Measurements from ENCODE around the gene DEPDC4. TPM values are rescaled to one million over a fixed set of nuclear protein-coding genes. Genes with fewer than 3 reads are reported as not detected.
A peak's percentile ranks its signal among the peaks of the same experiment; 100 is the strongest.

DEPDC4 gene
- total and polyA plus RNA-seq, 10 of the 15 experiments (the other 5 are each of a cell fraction or from before 2014, with no cell fraction given): 1.5 to 4.7 (median 2.2) TPM

- TF ChIP-seq E4F1 (IDR thresholded peaks at IDR 0.05; ENCODE audit: borderline replicate concordance, partially characterized antibody) (no peak), RAD21 (IDR thresholded peaks at IDR 0.05; ENCODE audit: insufficient read depth, low read depth, low read length) (peak; percentile 23; the same call in 1 of the 2 replicates)
These were observed 37.7 kb downstream of the DEPDC4 start (continued) for GRCh38 chr12:100229036-100229635.

GRCh38 chr12:100225491-100225890 lies 41.4 kb downstream of the DEPDC4 start:
- POLR2A ChIA-PET: no interaction called here
- CTCF ChIA-PET: interaction anchor here (0.8 to 1.8 kb wide), 4 partner anchors 9 to 330 kb away, joined by 3 to 7 read pairs (median 3); no protein-coding TSS in a partner anchor
- no TSS peak for BruUV-seq (replicated peaks)
- TF ChIP-seq CREB1 (IDR thresholded peaks at IDR 0.05; ENCODE audit: low read depth): no peak
- TF ChIP-seq SUPT20H (IDR thresholded peaks at IDR 0.05; ENCODE audit: borderline replicate concordance, control insufficient read depth, low read depth, low read length): no peak
- TF ChIP-seq ZBTB33 (IDR thresholded peaks at IDR 0.05): no peak
- no peak for TF ChIP-seq SMC3 (IDR thresholded peaks at IDR 0.05; ENCODE audit: borderline replicate concordance, low read length)
- TF ChIP-seq LARP7 (IDR thresholded peaks at IDR 0.05): no peak
- no peak for TF ChIP-seq NR2C2 (IDR thresholded peaks at IDR 0.05; ENCODE audit: borderline replicate concordance, control insufficient read depth, insufficient read length, low read depth)
- TF ChIP-seq, protein P1, sequence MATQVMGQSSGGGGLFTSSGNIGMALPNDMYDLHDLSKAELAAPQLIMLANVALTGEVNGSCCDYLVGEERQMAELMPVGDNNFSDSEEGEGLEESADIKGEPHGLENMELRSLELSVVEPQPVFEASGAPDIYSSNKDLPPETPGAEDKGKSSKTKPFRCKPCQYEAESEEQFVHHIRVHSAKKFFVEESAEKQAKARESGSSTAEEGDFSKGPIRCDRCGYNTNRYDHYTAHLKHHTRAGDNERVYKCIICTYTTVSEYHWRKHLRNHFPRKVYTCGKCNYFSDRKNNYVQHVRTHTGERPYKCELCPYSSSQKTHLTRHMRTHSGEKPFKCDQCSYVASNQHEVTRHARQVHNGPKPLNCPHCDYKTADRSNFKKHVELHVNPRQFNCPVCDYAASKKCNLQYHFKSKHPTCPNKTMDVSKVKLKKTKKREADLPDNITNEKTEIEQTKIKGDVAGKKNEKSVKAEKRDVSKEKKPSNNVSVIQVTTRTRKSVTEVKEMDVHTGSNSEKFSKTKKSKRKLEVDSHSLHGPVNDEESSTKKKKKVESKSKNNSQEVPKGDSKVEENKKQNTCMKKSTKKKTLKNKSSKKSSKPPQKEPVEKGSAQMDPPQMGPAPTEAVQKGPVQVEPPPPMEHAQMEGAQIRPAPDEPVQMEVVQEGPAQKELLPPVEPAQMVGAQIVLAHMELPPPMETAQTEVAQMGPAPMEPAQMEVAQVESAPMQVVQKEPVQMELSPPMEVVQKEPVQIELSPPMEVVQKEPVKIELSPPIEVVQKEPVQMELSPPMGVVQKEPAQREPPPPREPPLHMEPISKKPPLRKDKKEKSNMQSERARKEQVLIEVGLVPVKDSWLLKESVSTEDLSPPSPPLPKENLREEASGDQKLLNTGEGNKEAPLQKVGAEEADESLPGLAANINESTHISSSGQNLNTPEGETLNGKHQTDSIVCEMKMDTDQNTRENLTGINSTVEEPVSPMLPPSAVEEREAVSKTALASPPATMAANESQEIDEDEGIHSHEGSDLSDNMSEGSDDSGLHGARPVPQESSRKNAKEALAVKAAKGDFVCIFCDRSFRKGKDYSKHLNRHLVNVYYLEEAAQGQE (IDR thresholded peaks at IDR 0.05; ENCODE audit: low read depth, low read length): no peak
- no peak for TF ChIP-seq BRCA1 (IDR thresholded peaks at IDR 0.05; ENCODE audit: low read depth, low read length)
- no peak for TF ChIP-seq NR2C1 (IDR thresholded peaks at IDR 0.05)
- no peak for TF ChIP-seq IRF4 (IDR thresholded peaks at IDR 0.05; ENCODE audit: low read depth, low read length)
- TF ChIP-seq RB1 (IDR thresholded peaks at IDR 0.05; ENCODE audit: borderline replicate concordance): no peak

More at GRCh38 chr12:100225491-100225890, 41.4 kb downstream of the DEPDC4 start:
- intact Hi-C loops (cut with micrococcal nuclease; ENCODE audit: unreplicated experiment): no loop called here
- ATAC-seq (no peak), FAIRE-seq (no peak), DNase-seq (ENCODE audit: low read depth, low spot score) (no peak)
- Histone ChIP-seq H3K9ac (ENCODE audit: control insufficient read depth, insufficient read depth, low read length) (no peak overlapping the region), H2AFZ (ENCODE audit: control insufficient read depth, low read depth, low read length) (no peak overlapping the region), H3K79me2 (ENCODE audit: control insufficient read depth, insufficient read depth, low read length) (no peaks in the 10 kb centered on the region), H3K4me3 (no peak overlapping the region), H3K9me3 (replicated peaks; ENCODE audit: control insufficient read depth, insufficient read depth, low read length) (no peaks in the 10 kb centered on the region), H3K27me3 (replicated peaks in 1 of 2; ENCODE audit: control insufficient read depth in 2 of 2, insufficient read depth in 2 of 2, low read length in 1 of 2) (no peaks in the 10 kb centered on the region), H3K4me2 (ENCODE audit: control insufficient read depth, insufficient read depth) (no peak overlapping the region), H4K20me1 (ENCODE audit: control insufficient read depth, insufficient read depth) (no peaks in the 10 kb centered on the region), H3K36me3 (ENCODE audit: control insufficient read depth in 2 of 2, insufficient read depth in 2 of 2, low read length in 1 of 2) (peaks cover 0 to 5% of the 10 kb centered on the region in 2 experiments; a peak in 1 of 4 replicates), H3K27ac (ENCODE audit: control insufficient read depth, insufficient read depth) (no peak overlapping the region), H3K4me1 (ENCODE audit: control insufficient read depth, insufficient read depth, low read length) (no peaks in the 10 kb centered on the region)
- in situ Hi-C loops (cut with MboI): loop anchor here (5.0 kb wide), 1 partner anchor 322 kb away; no protein-coding TSS in a partner anchor
- ChIA-PET SMC1A (ENCODE audit: uncharacterized antibody, unreplicated experiment) (interaction anchor here (1.8 kb wide), 1 partner anchor 179 kb away, joined by 6 read pairs; no protein-coding TSS in a partner anchor), RAD21 (ENCODE audit: unreplicated experiment) (interaction anchor here (1.3 kb wide), 1 partner anchor 9 kb away, joined by 4 read pairs; no protein-coding TSS in a partner anchor)
